Osteoblast (primary cell): ENCODE data around the gene DOCK10. TPM values are rescaled to one million over a fixed set of nuclear protein-coding genes. Genes with fewer than 3 reads are reported as not detected.

ENCODE experiments used
- DNase-seq: peaks from one replicate; pipeline ENCODE4 v3.0.0; 2011; ENCODE audit warnings: low spot score, mixed read lengths; ENCODE audit not compliant: insufficient read length; ENCODE audit errors: missing footprints
- H2AFZ ChIP-seq: 2 replicates; pipeline ENCODE4 v1.6.0; 2011; ENCODE audit warnings: mild to moderate bottlenecking, low read length
- H3K27ac ChIP-seq: 2 replicates; pipeline ENCODE4 v1.5.1; 2011; ENCODE audit warnings: mild to moderate bottlenecking, low read depth, low read length, moderate library complexity
- H3K27me3 ChIP-seq: 2 replicates; pipeline ENCODE4 v1.6.0; 2012; ENCODE audit warnings: mild to moderate bottlenecking, control low read depth, inconsistent platforms, low read length, moderate library complexity; ENCODE audit not compliant: insufficient read depth
- H3K36me3 ChIP-seq: 2 replicates; pipeline ENCODE4 v1.5.1; 2011; ENCODE audit warnings: mild to moderate bottlenecking, low read length, control low read depth, moderate library complexity; ENCODE audit not compliant: insufficient read depth
- H3K4me1 ChIP-seq: 2 replicates; pipeline ENCODE4 v1.5.1; 2011; ENCODE audit warnings: mild to moderate bottlenecking, low read length, control low read depth, moderate library complexity; ENCODE audit not compliant: insufficient read depth
- H3K4me2 ChIP-seq: 2 replicates; pipeline ENCODE4 v1.6.0; 2011; ENCODE audit warnings: mild to moderate bottlenecking, low read length; ENCODE audit not compliant: insufficient read depth
- H3K4me3 ChIP-seq: fragments of 200-600 bp; sonication (generic); 3 replicates; pipeline ENCODE4 v1.5.1; 2012; ENCODE audit warnings: mild to moderate bottlenecking, low read length, inconsistent platforms; ENCODE audit not compliant: insufficient read depth
- H3K79me2 ChIP-seq: 2 replicates; pipeline ENCODE4 v1.6.0; 2012; ENCODE audit warnings: mild to moderate bottlenecking, low read length, control low read depth, inconsistent platforms; ENCODE audit not compliant: insufficient read depth
- H3K9me3 ChIP-seq: 2 replicates; pipeline ENCODE4 v1.5.1; 2011; ENCODE audit warnings: low read depth, low read length, control low read depth
- H4K20me1 ChIP-seq: 2 replicates; pipeline ENCODE4 v1.6.0; 2012; ENCODE audit warnings: mild to moderate bottlenecking, low read length, control low read depth; ENCODE audit not compliant: insufficient read depth
- total RNA-seq: library from RNA; depleted of rRNA; stranded (reverse); fragments of >200 nt; gene quantifications from 2 replicates; pipeline ENCODE4 v1.2.3, GENCODE V29; 2012
- TF ChIP-seq, protein P1 (sequence below): IDR thresholded peaks from 2 replicates; pipeline ENCODE4 v1.5.1; 2011; ENCODE audit warnings: mild to moderate bottlenecking, low read depth, low read length, moderate library complexity; ENCODE audit errors: extremely low read depth

The DOCK10 gene
- total RNA-seq, 1 donor, result 33.3 TPM

DNA sequence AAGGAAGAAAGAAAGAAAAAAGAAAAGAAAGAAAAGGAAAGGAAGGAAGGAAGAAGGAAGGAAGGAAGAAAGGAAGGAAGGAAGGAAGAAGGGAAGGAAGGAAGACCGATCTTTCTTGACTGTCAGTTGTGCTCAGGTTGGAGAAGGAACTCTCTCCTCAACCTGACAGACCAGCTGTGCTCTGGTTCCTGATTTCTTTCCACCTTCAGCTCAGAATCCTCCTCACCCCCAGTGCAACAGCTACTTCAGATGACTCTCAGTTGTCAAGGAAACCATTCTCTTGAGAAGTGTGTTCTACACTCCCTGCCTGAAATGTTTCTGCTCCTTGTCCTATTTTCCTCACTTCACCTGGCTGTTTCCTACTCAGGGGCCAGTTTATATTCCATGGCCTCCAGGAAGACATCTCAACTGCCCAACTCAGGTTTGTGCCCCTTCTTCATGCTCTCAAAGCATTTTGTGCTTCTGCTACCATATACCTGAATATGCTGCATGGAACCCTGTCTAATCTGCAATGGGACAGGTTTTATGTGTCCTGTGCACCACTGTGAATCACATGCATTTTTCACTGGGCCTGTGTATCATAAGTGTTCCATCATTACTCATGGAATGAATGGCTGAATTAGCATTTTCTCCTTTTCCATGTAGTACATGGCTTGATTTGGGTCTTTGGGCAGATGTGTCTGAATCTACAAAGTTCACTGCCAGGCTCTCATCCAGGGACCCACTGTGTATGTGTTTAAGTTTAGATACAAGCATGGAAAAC is 32.8 kb upstream of the DOCK10 start:
- no peaks in the 10 kb centered on the region for H3K79me2 ChIP-seq
- H3K27me3 ChIP-seq, result no peaks in the 10 kb centered on the region
- no peak overlapping the region for H3K27ac ChIP-seq
- TF ChIP-seq, protein P1, sequence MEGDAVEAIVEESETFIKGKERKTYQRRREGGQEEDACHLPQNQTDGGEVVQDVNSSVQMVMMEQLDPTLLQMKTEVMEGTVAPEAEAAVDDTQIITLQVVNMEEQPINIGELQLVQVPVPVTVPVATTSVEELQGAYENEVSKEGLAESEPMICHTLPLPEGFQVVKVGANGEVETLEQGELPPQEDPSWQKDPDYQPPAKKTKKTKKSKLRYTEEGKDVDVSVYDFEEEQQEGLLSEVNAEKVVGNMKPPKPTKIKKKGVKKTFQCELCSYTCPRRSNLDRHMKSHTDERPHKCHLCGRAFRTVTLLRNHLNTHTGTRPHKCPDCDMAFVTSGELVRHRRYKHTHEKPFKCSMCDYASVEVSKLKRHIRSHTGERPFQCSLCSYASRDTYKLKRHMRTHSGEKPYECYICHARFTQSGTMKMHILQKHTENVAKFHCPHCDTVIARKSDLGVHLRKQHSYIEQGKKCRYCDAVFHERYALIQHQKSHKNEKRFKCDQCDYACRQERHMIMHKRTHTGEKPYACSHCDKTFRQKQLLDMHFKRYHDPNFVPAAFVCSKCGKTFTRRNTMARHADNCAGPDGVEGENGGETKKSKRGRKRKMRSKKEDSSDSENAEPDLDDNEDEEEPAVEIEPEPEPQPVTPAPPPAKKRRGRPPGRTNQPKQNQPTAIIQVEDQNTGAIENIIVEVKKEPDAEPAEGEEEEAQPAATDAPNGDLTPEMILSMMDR, result no peak
- H4K20me1 ChIP-seq, result no peaks in the 10 kb centered on the region
- H3K4me3 ChIP-seq, result no peak overlapping the region
- no peaks in the 10 kb centered on the region for H3K9me3 ChIP-seq
- no peaks in the 10 kb centered on the region for H3K36me3 ChIP-seq
- no peak overlapping the region for H3K4me2 ChIP-seq
- no peak overlapping the region for H2AFZ ChIP-seq
- peaks cover 3% of the 10 kb centered on the region for H3K4me1 ChIP-seq
- no peak for DNase-seq

DNA sequence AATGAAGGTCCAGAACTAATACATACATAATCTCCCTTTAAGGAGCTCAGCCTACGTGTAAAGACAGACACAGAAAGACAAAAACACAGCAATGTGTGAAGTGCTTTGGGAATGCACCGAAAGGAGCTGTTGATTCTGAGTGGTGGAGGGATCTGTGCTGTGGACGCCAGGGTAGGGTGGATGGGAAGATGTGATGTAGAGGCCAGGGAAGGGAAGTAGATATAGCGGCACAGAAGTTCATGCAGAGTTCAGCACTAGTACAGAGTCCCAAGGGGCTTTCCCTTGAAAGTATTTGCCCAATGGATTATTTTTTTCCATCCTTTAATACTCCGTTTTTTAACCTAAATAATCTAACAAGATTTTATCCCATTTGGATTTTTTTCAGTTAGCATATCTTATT is 32.1 kb upstream of the DOCK10 start:
- no peaks in the 10 kb centered on the region for H3K9me3 ChIP-seq
- no peaks in the 10 kb centered on the region for H3K36me3 ChIP-seq
- no peak for DNase-seq
- no peak overlapping the region for H3K4me3 ChIP-seq
- no peak overlapping the region for H3K4me2 ChIP-seq
- no peaks in the 10 kb centered on the region for H4K20me1 ChIP-seq
- H3K27ac ChIP-seq, result no peak overlapping the region
- H2AFZ ChIP-seq, result no peak overlapping the region
- no peaks in the 10 kb centered on the region for H3K79me2 ChIP-seq
- no peaks in the 10 kb centered on the region for H3K27me3 ChIP-seq
- TF ChIP-seq, protein P1, result no peak
- H3K4me1 ChIP-seq, result peaks cover 3% of the 10 kb centered on the region

DNA sequence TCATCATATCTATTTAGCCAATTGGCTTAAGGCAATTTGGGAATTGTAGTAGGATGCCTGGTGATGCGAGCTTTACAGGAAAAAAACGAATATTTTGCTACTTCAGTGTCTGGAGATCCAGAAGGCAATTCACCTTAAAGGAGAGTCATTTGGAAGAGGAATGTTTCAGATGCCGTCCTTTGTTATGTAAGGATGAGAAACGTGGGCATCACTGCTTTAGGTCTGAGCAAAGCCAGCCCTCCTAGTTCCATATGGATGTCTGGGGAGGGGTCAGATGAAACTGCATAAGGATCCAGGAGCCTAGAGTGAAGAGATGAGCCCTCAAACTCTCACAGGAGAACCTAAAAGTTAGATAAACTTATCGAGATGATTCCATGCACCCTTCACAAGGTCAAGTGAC is 30.9 kb upstream of the DOCK10 start:
- Histone ChIP-seq H3K27me3 (no peaks in the 10 kb centered on the region), H3K9me3 (no peaks in the 10 kb centered on the region), H3K4me3 (no peak overlapping the region), H3K4me2 (no peak overlapping the region), H4K20me1 (no peaks in the 10 kb centered on the region), H3K36me3 (no peaks in the 10 kb centered on the region), H3K4me1 (peaks cover 3% of the 10 kb centered on the region), H3K79me2 (no peaks in the 10 kb centered on the region), H3K27ac (no peak overlapping the region), H2AFZ (no peak overlapping the region)
- TF ChIP-seq, protein P1, result no peak
- no peak for DNase-seq

DNA sequence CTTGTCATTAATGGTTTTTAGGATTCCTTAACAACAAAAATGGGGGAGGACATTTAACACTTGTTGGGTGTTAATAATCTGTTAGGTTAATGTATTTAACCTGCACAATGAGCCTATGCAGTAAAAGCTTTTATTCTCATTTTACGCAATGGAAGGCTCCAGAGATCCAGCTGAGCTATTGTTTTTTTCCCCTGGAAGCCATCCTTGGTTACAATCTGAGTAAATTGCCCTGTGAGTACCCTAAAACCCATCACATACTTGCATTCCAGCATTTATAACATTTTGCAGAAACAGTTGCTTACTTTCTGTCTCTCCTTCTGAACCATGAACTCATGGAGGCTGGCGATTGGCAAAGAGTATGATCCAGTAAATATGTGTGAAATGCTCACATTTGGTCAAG is 30.2 kb upstream of the DOCK10 start:
- Histone ChIP-seq H3K4me3 (no peak overlapping the region), H4K20me1 (no peaks in the 10 kb centered on the region), H3K27me3 (no peaks in the 10 kb centered on the region), H3K4me2 (no peak overlapping the region), H3K36me3 (no peaks in the 10 kb centered on the region), H2AFZ (no peak overlapping the region), H3K27ac (no peak overlapping the region), H3K79me2 (no peaks in the 10 kb centered on the region), H3K9me3 (no peaks in the 10 kb centered on the region), H3K4me1 (peaks cover 3% of the 10 kb centered on the region)
- TF ChIP-seq, protein P1, result no peak
- no peak for DNase-seq
